Stimulated activated CD4-positive, alpha-beta T cell treated with anti-CD3 and anti-CD28 coated beads, Interleukin-1b, Interleukin-23, amount 100 ng/mL, for 24 hours (primary cell): Measurements from ENCODE around the gene CCDC85B.
A peak's percentile ranks its signal among the peaks of the same experiment; 100 is the strongest.

ENCODE experiments used
- DNase-seq, 4 experiments: peaks; one replicate each; pipeline ENCODE4 v3.0.0-alpha.2; 2020; ENCODE audit warnings: low read depth in 4 of 4, low spot score in 1 of 4

Gene CCDC85B

DNA sequence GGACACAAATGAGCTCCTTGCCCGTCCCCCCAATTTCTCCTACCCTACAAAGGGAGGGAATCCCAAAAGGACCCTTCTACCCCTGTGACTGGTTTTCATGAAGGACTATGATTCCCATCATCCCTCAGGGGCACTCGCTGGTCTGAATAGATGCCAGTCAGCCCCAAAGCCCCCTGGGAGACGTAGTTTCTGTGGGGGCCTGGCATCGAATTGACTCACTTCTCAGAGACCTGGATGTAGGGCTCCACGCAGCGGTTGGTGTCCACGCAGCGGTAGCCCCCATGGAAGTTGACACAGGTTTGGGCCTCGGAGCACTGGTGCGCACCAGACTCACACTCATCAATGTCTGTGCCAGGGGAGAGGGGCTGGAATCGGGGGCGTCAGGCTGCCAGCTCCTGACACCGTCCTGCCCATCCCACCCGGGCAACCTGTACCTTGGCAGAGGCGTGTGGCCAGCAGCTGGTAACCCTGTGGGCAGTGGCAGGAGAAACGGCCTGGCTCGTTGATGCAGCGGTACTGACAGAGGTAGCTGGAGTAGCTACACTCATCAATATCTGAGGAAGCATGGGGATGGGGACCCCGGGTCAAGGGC lies 22.3 kb upstream of the CCDC85B start:
- DNase-seq = no peak

DNA sequence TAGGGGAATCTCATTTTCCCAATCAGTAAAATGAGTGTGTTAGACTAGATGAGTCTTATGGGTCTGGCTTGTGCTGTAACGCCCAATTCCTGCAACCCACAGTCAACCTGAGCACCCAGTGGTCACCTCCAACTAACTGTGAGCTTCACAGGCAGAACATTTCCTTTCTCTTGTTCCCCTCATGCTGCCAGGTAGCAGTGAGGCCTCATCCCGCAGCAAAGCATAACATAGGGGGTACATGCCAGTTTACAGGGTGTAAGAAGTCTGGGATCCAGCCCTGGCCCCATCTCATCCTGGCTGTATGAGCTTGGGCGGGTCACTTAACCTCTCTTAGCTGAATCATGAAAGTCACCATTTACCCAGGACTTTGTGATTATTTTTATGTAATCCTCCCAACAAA lies 21.6 kb upstream of the CCDC85B start:
- no peak for DNase-seq

GRCh38 chr11:65869643-65870306 lies 20.7 kb upstream of the CCDC85B start:
- DNase-seq = no peak

DNA sequence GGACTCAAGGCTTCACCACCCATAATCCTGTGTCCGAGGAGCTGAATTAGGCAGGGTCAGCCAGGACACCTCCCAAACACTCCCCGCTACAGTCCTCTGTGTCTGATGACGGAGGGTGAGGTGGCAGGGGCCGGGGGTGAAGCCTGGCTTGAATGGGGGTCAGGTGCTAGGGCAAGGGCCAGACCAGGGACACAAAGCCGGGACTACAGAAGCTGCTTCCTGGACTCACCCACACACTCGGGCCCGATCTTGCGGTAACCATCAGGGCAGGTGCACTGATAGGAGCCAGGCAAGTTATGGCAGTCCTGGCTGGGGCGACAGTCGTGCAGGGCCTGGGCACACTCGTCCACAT lies 20.2 kb upstream of the CCDC85B start:
- DNase-seq = no peak

GRCh38 chr11:65870706-65871681 lies 19.5 kb upstream of the CCDC85B start:
- no peak for DNase-seq

DNA sequence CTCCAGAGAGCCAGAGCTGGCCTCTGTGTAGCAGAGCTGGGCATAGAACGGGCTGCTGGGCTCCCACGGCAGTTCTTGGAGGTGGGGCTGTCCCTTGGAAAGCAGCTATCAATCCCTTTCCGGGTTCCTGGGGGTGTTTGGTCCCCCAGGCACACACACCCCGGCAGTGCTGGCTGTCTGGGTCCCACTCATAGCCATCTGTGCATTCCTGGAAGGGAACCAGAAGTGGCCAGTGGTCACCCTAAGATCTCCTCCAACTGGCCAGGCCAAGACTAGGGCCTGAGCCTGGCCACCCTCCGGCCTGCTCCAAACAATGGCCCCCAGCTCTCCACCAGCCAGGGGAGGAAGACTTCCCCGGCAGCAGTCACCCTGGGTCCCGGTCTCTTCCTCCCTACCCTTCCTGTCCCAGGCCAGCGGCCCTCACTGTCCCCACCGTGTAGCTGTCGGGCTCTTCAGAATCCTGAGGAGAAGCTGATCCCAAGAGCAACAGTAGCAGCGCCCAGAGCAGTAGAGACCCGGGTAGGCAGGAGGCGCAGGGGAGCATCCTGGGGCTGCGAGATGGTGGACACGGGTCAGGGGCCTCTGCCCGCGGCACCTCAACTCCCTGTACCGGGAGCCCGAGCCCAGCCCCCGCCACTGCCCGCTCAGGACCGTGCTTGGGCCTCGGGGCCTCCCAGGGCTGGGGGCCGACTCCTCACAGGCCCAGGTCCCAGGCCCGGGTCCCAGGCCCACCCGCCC lies 18.5 kb upstream of the CCDC85B start:
- DNase-seq = no peak

DNA sequence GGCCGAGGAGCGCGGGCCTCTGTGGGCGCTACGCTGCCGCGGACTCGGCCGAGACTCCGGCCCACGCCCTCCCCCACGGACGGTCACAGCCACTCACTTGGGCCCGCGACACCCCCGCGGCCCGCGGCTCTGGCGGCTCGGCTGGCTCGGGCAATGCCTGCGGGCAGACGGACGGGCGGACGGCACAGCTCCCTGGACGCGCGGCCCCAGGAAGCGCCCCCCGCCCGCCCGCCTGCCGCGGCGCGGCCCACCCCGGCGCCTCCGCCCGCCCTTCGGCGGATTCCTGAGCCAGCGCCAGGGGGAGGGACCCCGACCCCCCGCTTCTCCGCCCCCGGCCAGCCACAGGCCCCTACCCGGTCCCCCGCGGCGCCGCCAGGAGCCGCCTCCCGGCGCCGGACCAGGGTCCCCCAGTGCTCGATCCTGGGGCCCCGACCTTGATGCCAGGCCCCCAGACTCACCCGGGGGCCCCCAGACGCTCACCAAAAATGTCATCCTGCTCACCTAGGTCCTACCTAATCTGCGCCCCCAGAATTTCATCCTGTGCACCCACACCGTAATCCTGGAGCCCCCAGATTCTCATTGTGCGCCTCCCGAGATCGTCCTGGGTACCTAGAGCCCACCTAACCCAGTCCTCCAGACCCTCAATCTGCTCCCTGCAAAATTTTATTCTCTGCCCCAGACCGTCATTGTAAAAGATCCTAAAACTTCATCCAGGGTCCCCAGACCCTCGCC lies 17.7 kb upstream of the CCDC85B start, which contains the start of gene EFEMP2:
Gene EFEMP2, minus strand, starts transcription at position 215 of the 732 bp plus-strand sequence. CDS start 446 bp downstream, outside the sequence.
- no peak for DNase-seq

GRCh38 chr11:65873318-65874156 lies 16.9 kb upstream of the CCDC85B start:
- DNase-seq = peak; percentile 91 to 97 (median 94)

- no peak for DNase-seq
Measured at GRCh38 chr11:65879617-65880016, 10.9 kb upstream of the CCDC85B start, which contains the start of gene CTSW. Gene CTSW, plus strand, starts transcription at chr11:65879837. Its CDS starts 18 bp downstream, at chr11:65879855.

DNA sequence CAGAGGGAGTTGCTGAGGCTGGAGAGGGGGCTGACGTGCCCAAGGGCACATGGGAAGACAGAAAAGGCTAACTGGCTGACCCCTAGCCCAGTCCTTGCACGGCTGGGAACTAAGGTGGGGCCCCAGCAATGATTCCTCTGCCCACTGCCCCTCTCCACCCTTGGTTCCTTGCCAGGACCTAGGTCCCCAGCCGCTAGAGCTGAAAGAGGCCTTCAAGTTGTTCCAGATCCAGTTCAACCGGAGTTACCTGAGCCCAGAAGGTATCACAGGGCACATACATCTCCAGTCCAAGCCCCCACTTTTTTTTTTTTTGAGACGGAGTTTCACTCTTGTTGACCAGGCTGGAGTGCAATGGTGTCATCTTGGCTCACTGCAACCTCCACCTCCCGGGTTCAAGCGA lies 10.4 kb upstream of the CCDC85B start:
- DNase-seq = no peak

- DNase-seq = no peak
Measured at GRCh38 chr11:65880844-65881421, 9.5 kb upstream of the CCDC85B start.

DNA sequence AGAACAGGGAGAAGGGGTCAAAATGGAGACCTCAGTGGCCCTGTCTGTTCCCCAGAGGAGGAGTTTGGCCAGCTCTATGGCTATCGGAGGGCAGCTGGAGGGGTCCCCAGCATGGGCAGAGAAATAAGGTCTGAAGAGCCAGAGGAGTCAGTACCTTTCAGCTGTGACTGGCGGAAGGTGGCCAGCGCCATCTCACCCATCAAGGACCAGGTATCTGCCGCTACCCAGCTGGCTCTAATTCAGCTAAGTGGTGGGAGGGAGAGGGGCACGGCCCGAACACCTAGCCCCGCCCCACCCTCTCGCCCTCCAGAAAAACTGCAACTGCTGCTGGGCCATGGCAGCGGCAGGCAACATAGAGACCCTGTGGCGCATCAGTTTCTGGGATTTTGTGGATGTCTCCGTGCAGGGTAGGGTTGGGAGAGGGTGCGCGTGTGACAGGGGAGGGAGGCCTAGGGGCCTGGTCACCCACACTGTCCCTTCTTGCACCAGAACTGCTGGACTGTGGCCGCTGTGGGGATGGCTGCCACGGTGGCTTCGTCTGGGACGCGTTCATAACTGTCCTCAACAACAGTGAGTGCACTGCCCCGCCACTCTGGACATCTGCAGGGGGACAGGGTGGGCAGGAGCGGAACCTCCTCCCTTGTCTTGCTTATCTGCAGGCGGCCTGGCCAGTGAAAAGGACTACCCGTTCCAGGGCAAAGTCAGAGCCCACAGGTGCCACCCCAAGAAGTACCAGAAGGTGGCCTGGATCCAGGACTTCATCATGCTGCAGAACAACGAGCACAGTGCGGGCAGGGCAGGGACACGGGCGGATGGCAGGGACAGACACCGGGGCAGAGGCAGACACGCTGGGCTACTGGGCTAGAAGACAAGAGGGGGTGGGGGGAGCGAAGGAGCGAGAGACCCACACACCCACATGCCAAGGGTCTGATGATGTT lies 8.1 kb upstream of the CCDC85B start:
- DNase-seq = no peak

DNA sequence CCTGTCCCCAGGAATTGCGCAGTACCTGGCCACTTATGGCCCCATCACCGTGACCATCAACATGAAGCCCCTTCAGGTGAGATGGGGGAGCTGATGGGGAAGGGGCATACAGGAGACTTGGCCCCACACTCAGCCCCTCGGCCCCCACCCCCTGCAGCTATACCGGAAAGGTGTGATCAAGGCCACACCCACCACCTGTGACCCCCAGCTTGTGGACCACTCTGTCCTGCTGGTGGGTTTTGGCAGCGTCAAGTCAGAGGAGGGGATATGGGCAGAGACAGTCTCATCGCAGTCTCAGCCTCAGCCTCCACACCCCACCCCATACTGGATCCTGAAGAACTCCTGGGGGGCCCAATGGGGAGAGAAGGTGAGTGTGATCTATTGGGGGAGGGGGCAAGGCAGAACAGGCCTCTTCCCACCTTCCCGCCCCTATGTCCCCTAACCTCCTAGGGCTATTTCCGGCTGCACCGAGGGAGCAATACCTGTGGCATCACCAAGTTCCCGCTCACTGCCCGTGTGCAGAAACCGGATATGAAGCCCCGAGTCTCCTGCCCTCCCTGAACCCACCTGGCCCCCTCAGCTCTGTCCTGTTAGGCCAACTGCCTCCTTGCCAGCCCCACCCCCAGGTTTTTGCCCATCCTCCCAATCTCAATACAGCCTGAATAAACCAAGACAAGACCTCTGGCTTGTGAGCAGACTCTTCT lies 7.3 kb upstream of the CCDC85B start:
- DNase-seq = no peak

- DNase-seq = no peak
Measured at GRCh38 chr11:65883786-65884715, 6.4 kb upstream of the CCDC85B start.

DNA sequence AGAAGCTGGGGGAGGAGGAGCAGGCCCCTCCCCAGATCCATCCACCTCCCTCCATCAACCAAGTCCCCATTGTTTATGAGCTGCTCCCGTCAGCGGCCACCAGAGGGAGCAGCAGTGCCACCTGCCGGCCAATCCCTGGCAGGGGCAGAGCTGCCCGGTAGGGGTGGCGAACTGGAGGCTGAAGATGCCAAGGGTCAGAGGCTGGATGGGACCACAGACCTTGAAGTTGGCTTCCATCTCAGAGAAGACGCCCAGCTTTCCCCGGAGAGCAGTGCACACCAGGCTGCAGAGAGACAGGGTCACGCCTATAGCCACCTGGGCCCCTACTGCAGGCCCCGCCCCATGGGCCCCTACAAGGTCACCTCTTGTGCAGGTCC lies 5.8 kb upstream of the CCDC85B start:
- peak in 3 of 4 experiments; percentile 64 to 70 (median 67) for DNase-seq

DNA sequence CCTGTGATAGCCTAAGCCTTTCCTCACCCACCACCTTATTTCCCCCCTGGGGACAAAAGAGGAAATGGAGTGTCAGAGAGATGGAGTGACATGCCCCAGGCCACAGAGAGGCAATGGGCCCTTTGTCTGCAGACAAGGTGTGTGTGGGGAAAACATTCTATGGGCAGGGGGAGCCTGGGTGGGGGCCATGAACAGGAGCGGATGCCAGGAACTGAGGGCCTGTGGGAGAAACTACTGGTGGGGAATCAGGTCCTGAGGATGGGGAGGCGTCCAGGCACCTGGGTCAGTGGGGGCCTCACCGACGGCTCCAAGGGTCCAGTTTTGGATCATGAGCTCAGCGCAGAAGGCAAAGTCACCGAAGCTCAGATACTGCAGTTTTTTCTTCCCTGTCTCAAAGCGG lies 5.2 kb upstream of the CCDC85B start:
- DNase-seq = no peak
